OCI-LY1 (cell line): ENCODE measurements around the gene GOSR2.

ENCODE experiments used
- H2AFZ ChIP-seq: fragments of 200-600 bp; sonication (generic), shearing (Covaris generic); 2 replicates; pipeline ENCODE4 v1.6.0; 2014; ENCODE audit warnings: antibody characterized with exemption, mild to moderate bottlenecking, low read length
- H3F3A ChIP-seq: fragments of 200-600 bp; sonication (generic), shearing (Covaris generic); 2 replicates; pipeline ENCODE4 v1.6.0; 2014; ENCODE audit warnings: mild to moderate bottlenecking, antibody characterized with exemption, low read length, moderate library complexity; ENCODE audit not compliant: insufficient read depth
- H3K27ac ChIP-seq: fragments of 200-600 bp; sonication (generic); 2 replicates; pipeline ENCODE4 v1.5.1; 2014; ENCODE audit warnings: low read length, mixed run types, mild to moderate bottlenecking, low read depth; ENCODE audit not compliant: poor library complexity, severe bottlenecking
- H3K27me3 ChIP-seq: fragments of 200-600 bp; sonication (generic); 2 replicates; pipeline ENCODE4 v1.6.0; 2014; ENCODE audit warnings: antibody characterized with exemption, mild to moderate bottlenecking, low read length, moderate library complexity; ENCODE audit not compliant: insufficient read depth
- H3K36me3 ChIP-seq: fragments of 200-600 bp; sonication (generic); 2 replicates; pipeline ENCODE4 v1.6.1; 2014; ENCODE audit warnings: mild to moderate bottlenecking, antibody characterized with exemption, low read length, moderate library complexity, mixed read lengths; ENCODE audit not compliant: insufficient read depth
- H3K4me1 ChIP-seq: fragments of 200-600 bp; sonication (generic); 2 replicates; pipeline ENCODE4 v1.5.1; 2014; ENCODE audit warnings: mild to moderate bottlenecking, low read length, moderate library complexity; ENCODE audit not compliant: insufficient read depth, severe bottlenecking
- H3K4me2 ChIP-seq: fragments of 200-600 bp; sonication (generic), shearing (Covaris generic); 2 replicates; pipeline ENCODE4 v1.6.1; 2014; ENCODE audit warnings: low read length
- H3K4me3 ChIP-seq: fragments of 200-600 bp; sonication (generic); 2 replicates; pipeline ENCODE4 v1.5.1; 2014; ENCODE audit warnings: low read length, low read depth, mild to moderate bottlenecking, mixed read lengths; ENCODE audit not compliant: poor library complexity, severe bottlenecking
- H3K79me2 ChIP-seq: fragments of 200-600 bp; shearing (Covaris generic); 2 replicates; pipeline ENCODE4 v1.6.1; 2016; ENCODE audit warnings: mixed run types, low read length, mixed read lengths; ENCODE audit not compliant: insufficient read depth
- H3K9ac ChIP-seq: fragments of 200-600 bp; sonication (generic), shearing (Covaris generic); 2 replicates; pipeline ENCODE4 v1.6.1; 2014; ENCODE audit warnings: mild to moderate bottlenecking, low read length, mixed read lengths
- H3K9me2 ChIP-seq: fragments of 200-600 bp; sonication (generic), shearing (Covaris generic); 2 replicates; pipeline ENCODE4 v1.6.1; 2014; ENCODE audit warnings: low read depth, mild to moderate bottlenecking, low read length, mixed read lengths
- H3K9me3 ChIP-seq: fragments of 200-600 bp; shearing (Covaris generic); 2 replicates; pipeline ENCODE4 v1.6.1; 2014; ENCODE audit warnings: low read length, mixed read lengths
- H4K20me1 ChIP-seq: fragments of 200-600 bp; sonication (generic), shearing (Covaris generic); 2 replicates; pipeline ENCODE4 v1.6.0; 2016; ENCODE audit warnings: mild to moderate bottlenecking, low read length; ENCODE audit not compliant: insufficient read depth
- CTCF ChIP-seq: fragments of 200-600 bp; sonication (generic), shearing (Covaris generic); IDR thresholded peaks from 2 replicates; pipeline ENCODE4 v1.5.1; 2017; ENCODE audit warnings: mild to moderate bottlenecking, antibody characterized with exemption, low read length, moderate library complexity, mixed read lengths
- EZH2 ChIP-seq: fragments of 200-600 bp; sonication (generic), shearing (Covaris generic); IDR thresholded peaks from 2 replicates; pipeline ENCODE4 v1.8.0; 2017; ENCODE audit warnings: borderline replicate concordance, mixed run types, mild to moderate bottlenecking, antibody characterized with exemption, low read length, moderate library complexity, mixed read lengths

The GOSR2 gene

GRCh38 chr17:46911311-46911710, 11.6 kb upstream of the GOSR2 start:
- Histone ChIP-seq H3K27ac (no peak overlapping the region), H3K4me3 (no peak overlapping the region), H3K36me3 (peaks cover 3% of the 10 kb centered on the region; the same call in 1 of the 2 replicates), H3K9me3 (0 out of 2 replicates have a peak, but pooled peaks cover under 1% of the 10 kb centered on the region), H2AFZ (no peak overlapping the region), H4K20me1 (no peaks in the 10 kb centered on the region), H3K9me2 (no peaks in the 10 kb centered on the region), H3K27me3 (peaks cover 5% of the 10 kb centered on the region; the same call in 1 of the 2 replicates), H3K9ac (no peak overlapping the region), H3F3A (no peaks in the 10 kb centered on the region), H3K79me2 (no peaks in the 10 kb centered on the region), H3K4me1 (no peaks in the 10 kb centered on the region), H3K4me2 (no peak overlapping the region)
- TF ChIP-seq EZH2: no peak
- no peak for TF ChIP-seq CTCF

- Histone ChIP-seq H3K4me3 (no peak overlapping the region), H2AFZ (no peak overlapping the region), H3K27ac (no peak overlapping the region), H3K79me2 (no peaks in the 10 kb centered on the region), H3K27me3 (no peaks in the 10 kb centered on the region), H3K4me1 (no peaks in the 10 kb centered on the region), H3K9me3 (0 out of 2 replicates have a peak, but pooled peaks cover 2% of the 10 kb centered on the region), H4K20me1 (no peaks in the 10 kb centered on the region), H3K9ac (no peak overlapping the region), H3K9me2 (no peaks in the 10 kb centered on the region), H3F3A (no peaks in the 10 kb centered on the region), H3K36me3 (peaks cover 7% of the 10 kb centered on the region; the same call in 1 of the 2 replicates), H3K4me2 (no peak overlapping the region)
- TF ChIP-seq EZH2 (no peak), CTCF (no peak)
Measured at GRCh38 chr17:46915596-46915995, 7.4 kb upstream of the GOSR2 start.

GRCh38 chr17:46916211-46916610, 6.7 kb upstream of the GOSR2 start:
- Histone ChIP-seq H3K36me3 (peaks cover 7% of the 10 kb centered on the region; the same call in 1 of the 2 replicates), H3K79me2 (no peaks in the 10 kb centered on the region), H3K4me3 (no peak overlapping the region), H4K20me1 (no peaks in the 10 kb centered on the region), H3K27me3 (no peaks in the 10 kb centered on the region), H3K9me2 (no peaks in the 10 kb centered on the region), H3K27ac (no peak overlapping the region), H3K4me2 (no peak overlapping the region), H2AFZ (no peak overlapping the region), H3F3A (no peaks in the 10 kb centered on the region), H3K9ac (no peak overlapping the region), H3K4me1 (no peaks in the 10 kb centered on the region), H3K9me3 (0 out of 2 replicates have a peak, but pooled peaks cover 2% of the 10 kb centered on the region)
- no peak for TF ChIP-seq CTCF
- TF ChIP-seq EZH2: no peak
